ENCODE results near the gene MSI2.

Gene MSI2

DNA sequence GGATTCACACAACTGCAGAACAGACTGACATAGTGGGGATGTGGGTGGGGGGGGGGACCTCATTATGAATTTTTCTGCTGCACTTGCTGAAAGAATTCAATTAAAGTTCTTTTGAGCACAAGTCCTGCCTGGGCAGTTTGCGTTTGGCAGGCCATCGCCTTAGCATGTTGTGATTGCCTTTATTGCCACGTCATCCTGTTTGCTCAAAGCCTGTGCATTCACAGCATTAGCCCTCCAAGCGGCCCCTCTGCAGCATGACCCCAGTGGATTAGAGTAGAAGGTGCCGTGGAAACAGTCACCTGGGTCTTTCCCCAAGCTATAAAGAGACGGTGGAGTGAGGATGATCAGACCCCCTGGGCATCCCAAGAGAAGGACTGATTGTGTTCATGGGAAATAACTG, 17.2 kb downstream of the MSI2 start:
- FAIRE-seq = no peak

DNA sequence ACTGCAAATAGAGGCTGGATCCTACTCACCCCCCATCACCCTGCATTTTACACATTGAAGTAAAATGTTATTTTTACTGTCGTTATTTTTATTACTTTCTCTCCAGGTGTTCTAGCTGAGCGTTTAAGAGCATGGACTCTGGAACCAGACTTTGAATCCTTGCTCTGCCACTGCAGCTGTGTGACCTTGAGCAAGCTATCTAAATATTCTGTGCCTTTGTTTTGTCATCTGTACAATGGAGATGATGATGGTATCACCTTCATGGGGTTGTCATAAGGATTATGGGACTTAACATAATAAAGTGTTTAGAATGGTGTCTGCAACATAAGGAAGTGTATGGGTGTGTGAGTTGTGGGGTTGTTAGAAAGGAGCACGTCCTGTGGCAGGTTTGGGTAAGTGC, 17.8 kb downstream of the MSI2 start:
- no peak for FAIRE-seq

DNA sequence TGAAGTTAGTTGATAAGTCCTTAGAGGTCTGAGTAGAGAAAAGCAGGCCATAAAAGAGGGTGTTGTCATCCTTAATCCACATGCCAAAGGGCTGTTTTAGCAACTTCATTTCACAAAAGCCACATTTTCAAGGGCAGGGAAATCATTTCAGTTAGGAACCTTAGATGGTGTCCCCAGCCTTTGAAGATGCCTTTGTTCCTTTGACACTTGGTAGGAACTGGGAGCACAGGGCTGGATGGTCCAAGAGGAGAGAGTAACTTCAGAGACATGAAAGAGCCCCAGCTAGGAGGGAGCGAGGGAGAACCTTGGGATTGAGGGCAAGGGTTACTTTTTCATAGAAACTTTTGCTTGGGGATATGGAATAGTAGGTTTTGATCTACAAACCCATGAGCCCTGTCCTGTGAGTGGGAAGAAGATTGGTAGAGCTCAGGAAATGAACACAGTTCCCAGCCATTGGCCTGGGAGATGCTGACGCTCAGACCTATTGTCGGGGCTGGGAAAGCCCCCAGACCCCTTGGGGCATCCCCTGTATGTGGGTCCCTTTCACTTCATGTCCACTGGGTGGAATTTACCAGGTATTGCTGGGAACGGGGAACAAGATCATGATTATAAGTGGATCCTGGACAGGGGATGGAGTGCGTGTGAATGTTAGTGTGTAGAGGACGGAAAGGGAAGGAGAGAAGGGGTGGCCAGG, 18.9 kb downstream of the MSI2 start:
- no peak for FAIRE-seq

DNA sequence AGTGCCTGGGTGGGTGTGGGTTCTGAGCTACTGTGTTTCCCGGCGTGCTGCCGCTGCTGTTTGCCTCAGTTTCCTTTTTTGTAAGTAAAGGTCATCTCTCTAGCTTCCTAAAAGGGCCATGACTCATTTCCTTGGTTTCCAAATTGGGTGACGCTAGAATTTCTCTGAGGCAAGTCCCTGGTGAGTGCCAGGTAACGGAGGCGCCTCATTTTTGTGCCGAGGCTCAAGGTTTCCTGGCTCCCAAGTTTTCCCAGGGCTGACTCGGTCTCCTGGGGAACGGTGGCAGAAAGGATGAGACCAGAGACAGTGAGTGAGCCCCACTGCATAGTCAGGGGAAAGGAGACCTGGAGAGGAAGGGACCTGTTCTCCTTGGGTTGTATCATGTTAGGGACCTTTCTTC, 20.3 kb downstream of the MSI2 start:
- no peak for FAIRE-seq

DNA sequence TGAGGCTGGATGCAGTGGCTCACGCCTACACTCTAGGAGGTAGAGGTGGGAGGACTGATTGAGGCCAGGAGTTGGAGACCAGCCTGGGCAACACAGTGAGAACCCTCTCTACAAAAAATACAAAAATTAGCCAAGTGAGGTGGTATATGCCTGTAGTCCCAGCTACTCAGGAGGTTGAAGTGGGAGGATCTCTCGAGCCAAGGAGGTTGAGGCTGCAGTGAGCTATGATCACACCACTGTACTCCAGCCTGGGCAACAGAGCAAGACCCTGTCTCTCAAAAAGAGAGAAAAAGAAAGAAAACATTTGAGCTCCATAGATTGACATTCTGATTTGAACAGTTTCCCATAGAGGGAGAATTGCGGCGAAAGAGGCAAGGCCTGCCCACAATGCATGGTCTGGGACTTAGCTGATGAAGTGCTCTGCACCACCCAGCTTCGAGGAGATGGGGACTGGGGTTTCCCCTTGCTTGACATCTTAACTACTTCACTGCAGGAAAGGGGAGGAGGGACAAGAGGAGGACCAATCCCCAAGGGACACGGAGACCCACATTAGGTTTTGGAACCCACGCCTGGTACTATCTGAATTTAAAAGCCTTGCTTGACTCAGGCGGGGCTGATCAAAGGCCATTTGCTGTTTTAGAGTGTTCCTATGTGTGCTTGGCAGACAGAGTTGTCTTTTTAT, 21.7 kb downstream of the MSI2 start:
- FAIRE-seq = no peak

DNA sequence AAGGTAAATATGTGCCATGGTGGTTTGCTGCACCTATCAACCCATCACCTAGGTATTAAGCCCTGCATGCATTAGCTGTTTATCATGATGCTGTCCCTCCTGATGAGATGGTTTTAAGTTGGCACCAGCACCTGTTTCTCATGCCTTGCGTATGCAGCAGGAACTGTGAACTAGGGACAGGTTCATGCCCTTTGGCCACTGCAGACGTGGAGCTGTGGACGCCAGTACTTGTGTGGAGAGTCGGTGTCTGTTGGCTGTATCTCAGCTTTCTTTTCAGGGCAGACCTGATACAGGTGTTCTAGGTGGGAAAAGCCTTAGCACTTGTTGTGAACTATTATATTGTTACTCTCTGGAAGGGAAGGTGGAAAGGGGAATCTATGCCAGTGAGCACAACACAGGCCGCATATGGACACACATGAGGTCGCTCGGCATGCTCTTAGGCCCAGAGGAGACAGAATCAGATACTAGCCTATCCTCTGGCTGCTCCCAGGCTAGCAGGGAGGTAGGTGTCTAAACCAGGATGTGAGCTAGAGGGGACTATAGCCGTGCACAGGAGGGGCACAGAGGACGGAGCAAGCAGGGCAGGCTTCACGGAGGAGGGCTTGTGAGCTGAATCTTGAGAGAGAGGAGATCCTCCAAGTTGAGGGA, 22.5 kb downstream of the MSI2 start:
- FAIRE-seq = no peak

DNA sequence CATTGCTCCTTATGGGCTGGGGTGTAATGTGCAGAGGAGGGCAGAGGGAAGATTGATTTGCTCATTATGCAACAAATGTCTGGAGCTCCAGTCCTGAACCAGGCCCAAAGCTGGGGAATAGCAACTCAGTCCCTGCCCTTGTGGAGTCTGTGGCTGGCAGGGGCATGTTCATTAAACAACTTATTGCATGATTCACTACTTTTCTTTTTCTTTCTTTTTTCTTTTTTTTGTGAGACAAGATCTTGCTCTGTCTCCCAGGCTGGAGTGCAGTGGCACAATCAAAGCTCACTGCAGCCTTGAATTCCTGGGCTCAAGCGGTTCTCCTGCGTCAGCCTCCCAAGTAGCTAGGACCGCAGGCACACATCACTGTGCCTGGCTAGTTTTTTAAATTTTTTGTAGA, 23.1 kb downstream of the MSI2 start:
- no peak for FAIRE-seq

DNA sequence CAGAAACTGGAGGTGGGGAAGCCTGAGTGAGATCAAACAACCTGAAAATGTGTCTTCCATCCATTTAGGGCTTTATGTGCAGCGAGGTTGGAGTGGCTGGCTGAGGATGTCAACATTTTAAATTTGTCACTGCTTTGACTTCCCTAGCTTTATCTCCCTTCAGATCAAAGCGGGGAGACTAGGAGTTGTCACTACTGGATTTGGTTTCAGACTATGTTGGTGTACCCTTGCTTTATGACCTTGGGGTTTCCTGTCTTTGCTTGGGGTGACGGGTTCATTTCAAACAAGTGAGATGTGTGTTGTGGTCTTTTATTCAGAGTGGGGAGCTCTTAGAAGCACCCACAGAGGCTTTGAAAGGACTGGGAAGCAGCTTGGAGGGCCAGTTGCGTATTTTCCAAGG, 25.6 kb downstream of the MSI2 start:
- no peak for FAIRE-seq

DNA sequence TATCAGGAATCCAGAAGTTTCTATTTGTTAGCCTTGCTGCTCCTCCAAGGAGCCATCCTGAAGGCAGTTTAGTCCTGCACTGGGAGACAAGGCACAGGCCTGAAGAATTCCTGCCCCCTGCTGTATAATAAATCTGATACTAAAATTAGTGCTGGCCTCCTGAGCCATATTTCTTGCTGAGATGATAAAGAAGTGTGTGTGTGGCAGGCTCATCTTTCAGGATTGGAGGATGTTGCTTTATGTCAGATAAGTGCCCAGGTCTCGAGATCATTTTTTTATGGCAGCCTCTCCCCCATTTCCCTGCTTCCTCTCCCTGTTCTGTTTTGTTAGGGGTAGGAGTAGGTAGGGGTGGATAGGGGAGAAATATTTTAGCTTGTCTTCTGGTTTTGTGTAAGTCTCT, 26.0 kb downstream of the MSI2 start:
- FAIRE-seq = no peak

DNA sequence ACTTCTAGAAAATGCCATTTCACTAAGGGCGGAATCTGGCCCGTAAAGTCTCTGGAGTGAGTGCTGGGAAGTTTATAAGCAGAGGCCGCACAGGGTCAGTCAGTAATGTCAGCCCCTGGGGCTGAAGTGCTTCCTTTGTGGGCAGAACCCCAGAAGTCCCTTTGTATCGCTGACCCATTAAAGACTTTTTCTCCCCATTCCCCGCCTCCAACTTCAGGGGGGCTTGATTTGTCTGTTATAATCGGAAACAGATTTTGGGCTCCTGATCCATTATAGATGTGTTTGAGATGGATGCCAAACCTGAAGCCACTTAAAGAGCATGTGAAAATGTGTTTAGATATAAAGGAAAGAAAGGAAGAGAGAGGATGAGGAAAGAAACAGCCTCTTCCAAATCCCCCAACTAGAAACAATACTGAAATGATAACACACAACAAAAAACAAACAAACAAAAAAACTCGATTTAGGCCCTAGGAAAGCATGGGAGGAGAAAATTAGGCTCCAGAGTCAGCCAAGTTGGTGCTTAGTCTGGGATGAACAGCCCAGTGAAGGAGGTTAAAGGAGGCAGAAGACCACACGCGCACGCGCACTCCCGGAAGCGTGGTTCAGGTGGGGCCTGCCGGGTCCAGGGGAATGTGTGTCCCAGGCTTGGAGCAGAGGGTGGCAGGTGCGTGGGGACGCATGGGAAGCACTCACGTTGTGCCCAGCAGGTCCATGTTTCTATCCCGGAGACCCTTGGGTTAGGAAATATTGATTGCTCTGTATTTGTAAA, 27.1 kb downstream of the MSI2 start:
- no peak for FAIRE-seq

DNA sequence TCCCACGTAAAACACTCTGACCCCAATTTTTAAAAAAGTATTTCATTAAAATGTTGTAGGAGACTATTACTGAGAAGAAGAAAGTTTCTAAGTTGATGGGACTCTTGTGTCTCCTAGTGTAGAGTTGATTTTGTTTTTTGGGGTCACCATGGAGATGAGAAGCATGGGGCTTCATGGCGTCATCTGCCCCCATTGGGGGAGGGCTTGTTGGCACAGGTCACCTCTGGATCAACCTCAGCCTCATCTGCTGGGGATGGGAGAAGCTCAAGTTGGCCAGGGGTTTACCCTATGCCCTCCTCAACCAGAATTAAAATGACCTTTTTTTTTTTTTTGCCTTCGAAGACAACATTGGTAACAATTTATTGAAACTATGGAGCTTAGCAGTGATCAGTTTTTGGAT, 28.3 kb downstream of the MSI2 start:
- FAIRE-seq = no peak

DNA sequence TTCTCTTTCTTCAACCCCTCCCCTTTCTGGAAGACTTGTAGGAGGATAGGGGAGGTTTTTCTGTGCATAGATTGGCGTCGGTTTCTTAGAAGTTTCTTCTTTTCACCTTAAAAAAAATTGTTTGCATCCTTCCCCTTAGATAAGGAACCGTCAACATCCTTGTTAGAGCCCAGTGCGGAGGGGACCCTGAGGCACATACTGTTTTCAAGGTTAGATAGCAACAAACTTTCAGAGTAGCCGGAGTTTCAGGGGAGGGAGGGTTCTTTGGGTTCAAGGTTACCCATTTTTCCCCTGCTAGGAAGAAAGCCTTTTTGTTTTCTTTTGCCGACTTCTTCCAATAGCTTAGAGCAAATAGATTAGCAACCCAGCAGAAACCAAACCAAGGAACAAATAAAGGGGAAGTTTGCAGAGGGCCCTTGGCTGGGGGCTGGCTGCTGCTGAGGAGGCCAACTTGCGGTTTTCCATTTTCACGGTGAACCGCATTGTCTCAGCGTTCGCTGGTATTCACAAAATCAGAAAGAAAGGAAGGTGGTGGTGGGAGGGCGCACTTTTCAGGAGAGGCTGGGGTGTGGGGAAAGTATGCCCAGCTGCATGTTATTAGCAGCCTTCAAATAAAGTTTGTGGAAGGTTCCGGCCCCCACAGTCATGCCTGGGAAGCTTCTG, 28.8 kb downstream of the MSI2 start:
- FAIRE-seq = no peak

DNA sequence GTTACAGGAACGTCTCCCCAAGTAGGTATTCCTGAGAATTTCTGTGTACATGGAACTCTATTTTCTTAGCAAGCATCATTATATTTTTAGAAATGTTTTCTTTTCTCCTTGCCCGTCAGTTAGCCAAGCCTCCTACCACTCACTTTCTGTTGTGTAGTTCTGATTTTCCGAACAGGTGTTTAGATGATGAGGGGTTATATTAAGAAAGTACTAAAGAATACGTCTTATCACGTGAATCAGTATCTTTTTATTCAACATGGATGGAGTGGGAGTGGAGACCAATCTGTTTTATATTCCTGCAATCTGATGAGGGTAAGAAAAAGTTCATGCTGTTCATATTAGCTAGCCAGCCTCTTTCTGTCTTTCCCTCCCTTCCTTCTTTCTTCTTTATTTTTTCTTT, 29.4 kb downstream of the MSI2 start:
- no peak for FAIRE-seq

DNA sequence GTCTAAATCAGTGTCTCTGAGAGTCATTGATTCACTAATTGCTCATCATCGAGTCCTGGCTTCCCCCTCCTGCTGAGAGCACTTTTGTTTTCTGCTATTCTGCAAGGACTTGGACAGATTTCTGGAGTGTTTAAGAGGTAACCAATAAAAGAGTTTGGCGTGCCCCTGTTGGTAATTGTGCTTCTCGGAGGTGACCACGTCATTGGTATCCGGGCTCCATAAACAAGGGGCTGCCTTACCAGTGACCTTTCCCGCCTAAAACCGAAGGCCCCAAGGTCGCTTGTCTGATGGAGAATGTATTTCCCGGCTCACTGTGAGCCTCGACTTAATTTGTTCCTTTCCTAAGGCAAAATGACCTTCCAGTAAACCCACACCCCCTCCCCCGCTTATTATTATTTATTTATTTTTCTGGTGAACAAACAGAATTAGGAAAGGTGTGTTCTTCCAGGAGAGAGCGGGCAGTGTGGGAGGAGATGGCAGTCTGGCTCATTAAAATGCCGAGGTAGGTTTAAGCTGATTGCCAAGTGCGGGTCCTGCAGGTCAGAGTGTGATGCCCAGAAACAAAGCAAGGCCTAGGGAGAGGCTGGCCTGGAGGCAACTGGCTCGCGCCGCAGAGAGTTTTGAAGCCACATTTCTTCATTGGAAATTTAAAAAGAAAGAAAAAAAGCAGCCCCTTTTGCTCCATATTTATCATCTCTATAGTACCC, 30.2 kb downstream of the MSI2 start:
- FAIRE-seq = no peak

DNA sequence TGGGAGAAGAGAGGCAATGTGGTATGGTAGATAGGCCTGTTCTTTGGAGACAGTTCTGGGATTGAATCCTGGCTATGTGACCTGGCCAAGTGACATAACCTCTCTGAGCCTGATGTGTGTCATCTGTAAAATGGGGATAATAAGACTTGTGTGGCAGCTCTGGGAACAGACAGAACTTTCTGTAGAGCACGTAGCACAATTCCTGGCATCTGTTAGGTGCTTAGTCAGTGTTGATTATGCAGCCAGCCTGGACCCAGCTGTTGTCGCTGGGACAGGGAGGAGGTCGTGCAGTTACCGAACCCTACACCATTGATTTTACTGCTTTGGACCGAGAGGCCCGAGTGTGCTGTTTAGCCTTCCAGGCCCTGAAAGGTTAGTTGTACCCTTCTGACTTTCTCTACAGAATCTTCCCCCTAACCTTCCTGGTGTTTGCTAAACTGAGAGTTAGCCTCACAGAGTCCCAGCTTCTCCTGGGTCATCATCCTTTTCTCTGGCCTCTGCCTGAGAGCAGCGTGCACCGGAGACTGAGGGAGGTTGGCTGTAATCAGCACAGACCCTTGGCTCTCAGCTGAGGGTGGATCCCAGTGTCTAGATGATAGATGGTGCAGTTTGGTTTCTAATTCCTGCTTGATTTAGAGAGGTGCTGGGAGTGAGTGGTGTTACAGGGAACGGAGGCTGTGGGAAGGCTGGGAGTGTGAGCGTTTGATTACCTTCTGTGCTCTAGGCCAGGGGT, 31.9 kb downstream of the MSI2 start:
- FAIRE-seq = no peak

DNA sequence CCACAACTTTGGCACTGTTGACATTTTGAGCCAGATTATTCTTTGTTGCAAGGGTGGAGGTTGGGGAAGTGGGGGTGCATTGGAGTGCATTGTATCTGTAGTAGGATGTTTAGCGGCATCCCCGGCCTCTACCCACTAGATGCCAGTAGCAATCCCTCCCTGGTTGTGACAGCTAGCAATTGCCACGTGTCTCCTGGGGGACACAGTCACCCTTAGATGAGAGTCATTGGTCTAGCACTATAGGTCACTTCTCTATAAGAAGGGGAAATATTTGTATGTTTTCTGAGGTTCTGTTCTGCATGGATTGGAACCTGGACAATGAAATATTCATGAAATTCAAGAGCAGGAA, 32.4 kb downstream of the MSI2 start:
- no peak for FAIRE-seq

DNA sequence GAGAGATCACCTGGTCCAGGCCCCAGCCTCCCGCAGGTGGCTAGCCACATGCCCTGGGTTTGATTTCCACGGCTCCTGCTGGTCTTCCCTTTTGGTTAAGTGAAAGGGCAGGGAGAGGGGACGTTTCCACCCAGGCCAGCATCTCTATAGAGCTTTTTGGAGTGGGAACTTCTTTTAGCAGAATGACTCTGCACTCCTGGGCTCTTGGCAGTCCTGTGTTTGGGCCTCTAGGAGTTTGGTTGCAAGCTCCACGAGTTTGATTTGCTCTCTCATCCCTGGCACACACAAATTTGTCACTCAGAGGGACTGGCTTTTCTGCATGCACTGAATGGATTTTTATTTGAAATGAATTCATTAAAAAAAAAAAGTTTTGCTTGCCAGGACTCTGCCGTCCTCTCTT, 32.8 kb downstream of the MSI2 start:
- FAIRE-seq = no peak

DNA sequence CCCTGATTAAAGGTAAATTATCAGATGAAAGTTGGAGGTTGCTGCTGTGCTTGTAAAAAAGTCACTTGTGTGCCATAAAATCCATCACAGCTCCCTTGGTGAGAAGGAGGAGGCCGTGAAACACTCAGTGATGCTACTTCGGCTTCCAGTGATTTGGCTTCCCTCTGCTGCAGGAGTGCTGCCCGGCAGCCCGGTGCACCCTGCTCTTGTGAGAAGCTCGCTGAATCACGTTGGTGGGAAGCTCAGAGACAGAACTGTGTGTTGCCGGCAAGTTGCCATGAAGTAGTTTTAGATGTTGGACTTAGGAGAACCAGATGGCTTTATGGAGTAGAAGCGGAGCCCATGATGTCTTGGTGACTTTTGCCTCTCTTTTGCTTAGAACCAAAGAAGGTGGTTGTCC, 33.3 kb downstream of the MSI2 start:
- no peak for FAIRE-seq

DNA sequence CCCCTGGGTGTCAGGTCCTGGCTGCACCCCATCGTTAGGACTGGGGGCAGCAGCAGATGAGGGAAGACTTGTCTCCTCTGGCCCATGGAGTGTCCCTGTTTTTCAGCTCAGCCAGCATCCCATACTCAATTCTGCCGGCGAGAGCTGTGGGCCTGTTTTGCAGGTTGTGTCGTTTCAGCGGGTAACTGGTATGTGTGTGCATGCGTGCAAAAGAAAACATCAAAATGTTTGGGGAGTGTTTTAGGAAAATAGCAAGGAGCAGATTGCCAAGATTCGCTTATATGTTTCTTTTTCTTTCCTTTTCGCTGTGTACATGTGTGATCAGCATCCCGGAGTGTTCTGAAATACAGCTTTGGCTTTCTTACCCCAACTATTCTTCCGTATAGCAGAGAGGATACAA, 34.7 kb downstream of the MSI2 start:
- no peak for FAIRE-seq

DNA sequence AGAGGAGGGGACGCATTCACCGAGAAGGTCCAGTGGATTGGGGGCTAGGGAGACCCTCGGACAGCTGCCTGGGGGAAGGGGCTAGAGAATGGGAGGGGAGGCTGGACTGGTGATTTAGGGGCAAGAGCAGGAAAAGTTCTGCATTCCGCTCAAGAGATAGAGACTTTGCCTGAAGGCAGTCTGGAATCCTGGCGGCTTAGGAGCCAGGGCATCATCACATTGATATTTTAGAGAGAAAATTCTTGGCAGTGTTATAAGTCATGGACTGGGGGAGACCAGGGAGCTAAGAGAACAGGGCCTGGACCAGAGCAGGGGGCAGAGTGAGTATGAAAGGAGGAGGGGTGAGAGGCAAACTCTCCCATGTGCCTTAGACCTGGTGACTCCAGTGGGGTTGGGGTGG, 35.8 kb downstream of the MSI2 start:
- FAIRE-seq = no peak

DNA sequence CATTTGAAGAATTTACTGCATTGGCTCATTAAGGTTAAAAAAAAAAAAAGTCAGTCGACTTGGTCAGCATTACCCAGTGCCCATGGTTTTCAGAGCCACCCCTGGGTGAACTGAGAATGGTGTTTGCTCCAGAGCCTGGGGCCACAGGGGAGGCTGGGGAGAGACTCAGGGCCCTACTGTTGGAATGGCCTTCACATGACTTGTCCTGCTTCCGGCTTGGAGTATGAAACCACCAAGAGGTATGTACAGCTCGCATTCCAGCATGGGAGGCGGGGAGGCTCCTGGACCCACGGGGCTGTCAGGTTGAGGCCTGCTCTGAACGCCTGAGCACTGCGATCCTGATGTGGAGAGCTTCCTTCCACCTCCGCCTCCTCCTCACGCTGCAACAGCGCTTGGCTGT, 36.8 kb downstream of the MSI2 start:
- FAIRE-seq = no peak

DNA sequence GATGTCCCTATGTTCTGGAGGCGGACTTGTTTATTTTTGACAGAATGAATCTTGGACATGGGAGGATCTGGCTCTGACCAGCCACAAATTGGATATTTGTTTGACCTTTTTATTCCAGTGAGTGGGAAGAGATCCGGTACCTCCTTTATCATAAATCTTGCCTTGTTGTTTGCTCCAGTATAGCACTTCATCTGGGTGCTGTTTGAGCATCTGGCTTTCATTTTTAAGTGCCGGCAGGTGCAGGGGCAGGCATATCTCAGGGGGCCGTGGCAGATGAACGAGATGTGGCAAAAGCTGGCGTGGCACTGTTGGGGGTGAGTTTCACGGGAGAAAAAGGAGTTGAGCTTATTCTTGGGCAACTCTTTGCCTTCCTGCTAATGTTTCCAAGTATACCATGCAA, 37.8 kb downstream of the MSI2 start:
- FAIRE-seq = no peak

Measured in TTC549 (cell line).